Duodenal mucosa (tissue), 2 donors: ENCODE data around the gene COL8A1.
"Not testable (repeated sequence)": the region's sequence is repeated elsewhere in the genome, so short reads cannot be mapped to it uniquely, and the experiment has no call there.

Experiments used
- H3K27ac ChIP-seq: one replicate; pipeline ENCODE4 v1.7.0; 2013; ENCODE audit warnings: low read depth, low read length
- H3K27me3 ChIP-seq, 2 donors: one replicate each; pipeline ENCODE4 v1.7.0; 2013; ENCODE audit warnings: low read length in 2 of 2, control low read depth in 1 of 2; ENCODE audit not compliant: insufficient read depth in 2 of 2, control insufficient read depth in 1 of 2
- H3K36me3 ChIP-seq, 2 donors: one replicate each; pipeline ENCODE4 v1.7.0; 2013; ENCODE audit warnings: low read length in 2 of 2, control low read depth in 1 of 2; ENCODE audit not compliant: insufficient read depth in 2 of 2, control insufficient read depth in 1 of 2
- H3K4me1 ChIP-seq, 2 donors: one replicate each; pipeline ENCODE4 v1.7.0; 2013; ENCODE audit warnings: low read length in 2 of 2, control low read depth in 1 of 2; ENCODE audit not compliant: insufficient read depth in 2 of 2, control insufficient read depth in 1 of 2
- H3K4me3 ChIP-seq, 2 donors: one replicate each; pipeline ENCODE4 v1.7.0; 2013; ENCODE audit warnings: low read length in 2 of 2, low read depth in 1 of 2
- H3K9ac ChIP-seq, 2 donors: one replicate each; pipeline ENCODE4 v1.7.0; 2013; ENCODE audit warnings: low read length in 2 of 2, low read depth in 1 of 2
- H3K9me3 ChIP-seq, 2 donors: one replicate each; pipeline ENCODE4 v1.7.0; 2013; ENCODE audit warnings: low read length in 2 of 2, control low read depth in 1 of 2; ENCODE audit not compliant: control insufficient read depth in 1 of 2

The COL8A1 gene

GRCh38 chr3:99714575-99714974, 76.2 kb downstream of the COL8A1 start:
- Histone ChIP-seq H3K9ac (no peak overlapping the region), H3K27me3 (no peaks in the 10 kb centered on the region), H3K9me3 (no peaks in the 10 kb centered on the region), H3K4me1 (no peaks in the 10 kb centered on the region), H3K4me3 (no peak overlapping the region), H3K36me3 (no peaks in the 10 kb centered on the region), H3K27ac (no peak overlapping the region)

GRCh38 chr3:99716463-99716995, 78.1 kb downstream of the COL8A1 start:
- Histone ChIP-seq H3K36me3 (no peaks in the 10 kb centered on the region), H3K9ac (no peak overlapping the region), H3K27me3 (no peaks in the 10 kb centered on the region), H3K4me3 (no peak overlapping the region), H3K4me1 (no peaks in the 10 kb centered on the region), H3K27ac (no peak overlapping the region), H3K9me3 (no peaks in the 10 kb centered on the region)

GRCh38 chr3:99720985-99721632, 82.7 kb downstream of the COL8A1 start:
- Histone ChIP-seq H3K4me1 (no peaks in the 10 kb centered on the region), H3K36me3 (no peaks in the 10 kb centered on the region), H3K9me3 (no peaks in the 10 kb centered on the region), H3K27me3 (no peaks in the 10 kb centered on the region), H3K9ac (no peak overlapping the region), H3K27ac (no peak overlapping the region), H3K4me3 (no peak overlapping the region)

GRCh38 chr3:99721633-99722007, 83.2 kb downstream of the COL8A1 start:
- Histone ChIP-seq H3K4me1 (no peaks in the 10 kb centered on the region), H3K27me3 (no peaks in the 10 kb centered on the region), H3K9ac (no peak overlapping the region), H3K4me3 (no peak overlapping the region), H3K36me3 (no peaks in the 10 kb centered on the region), H3K27ac (no peak overlapping the region), H3K9me3 (no peaks in the 10 kb centered on the region)

GRCh38 chr3:99724276-99724675, 85.9 kb downstream of the COL8A1 start:
- Histone ChIP-seq H3K9me3 (no peaks in the 10 kb centered on the region), H3K4me3 (no peak overlapping the region)

GRCh38 chr3:99730870-99731269, 92.5 kb downstream of the COL8A1 start:
- Histone ChIP-seq H3K36me3 (no peaks in the 10 kb centered on the region), H3K27ac (no peak overlapping the region), H3K27me3 (no peaks in the 10 kb centered on the region), H3K9me3 (no peaks in the 10 kb centered on the region), H3K4me3 (no peak overlapping the region), H3K4me1 (no peaks in the 10 kb centered on the region), H3K9ac (no peak overlapping the region)

More at GRCh38 chr3:99724276-99724675, 85.9 kb downstream of the COL8A1 start:
- no peaks in the 10 kb centered on the region for H3K36me3 ChIP-seq
- H3K27me3 ChIP-seq: no peaks in the 10 kb centered on the region
- H3K4me1 ChIP-seq: no peaks in the 10 kb centered on the region
- no peak overlapping the region for H3K27ac ChIP-seq
- H3K9ac ChIP-seq: no peak overlapping the region

- no peaks in the 10 kb centered on the region for H3K36me3 ChIP-seq
- no peaks in the 10 kb centered on the region for H3K4me1 ChIP-seq
- H3K27ac ChIP-seq: no peak overlapping the region
- H3K9ac ChIP-seq: no peak overlapping the region
- no peaks in the 10 kb centered on the region for H3K9me3 ChIP-seq
- no peaks in the 10 kb centered on the region for H3K27me3 ChIP-seq
- H3K4me3 ChIP-seq: no peak overlapping the region
Measured at GRCh38 chr3:99731499-99731898, 93.1 kb downstream of the COL8A1 start.

GRCh38 chr3:99740371-99740770, 102.0 kb downstream of the COL8A1 start:
- not testable (repeated sequence) for H3K36me3 ChIP-seq, H3K27ac ChIP-seq, H3K27me3 ChIP-seq, H3K9ac ChIP-seq, H3K4me3 ChIP-seq, H3K9me3 ChIP-seq, H3K4me1 ChIP-seq

GRCh38 chr3:99741588-99741987, 103.2 kb downstream of the COL8A1 start:
- H3K9ac ChIP-seq: no peak overlapping the region
- no peak overlapping the region for H3K27ac ChIP-seq
- no peak overlapping the region for H3K4me3 ChIP-seq
- no peaks in the 10 kb centered on the region for H3K36me3 ChIP-seq
- no peaks in the 10 kb centered on the region for H3K27me3 ChIP-seq
- H3K9me3 ChIP-seq: no peaks in the 10 kb centered on the region
- H3K4me1 ChIP-seq: no peaks in the 10 kb centered on the region

GRCh38 chr3:99747915-99748314, 109.5 kb downstream of the COL8A1 start:
- Histone ChIP-seq H3K4me1 (no peaks in the 10 kb centered on the region), H3K27ac (no peak overlapping the region), H3K36me3 (no peaks in the 10 kb centered on the region)

More at GRCh38 chr3:99747915-99748314, 109.5 kb downstream of the COL8A1 start:
- H3K9ac ChIP-seq: no peak overlapping the region
- no peaks in the 10 kb centered on the region for H3K27me3 ChIP-seq
- H3K4me3 ChIP-seq: no peak overlapping the region
- H3K9me3 ChIP-seq: no peaks in the 10 kb centered on the region
